Esophagus squamous epithelium (tissue), 4 donors: Measurements from ENCODE around the gene PLA2R1.

Source experiments
- POLR2A ChIP-seq, 4 donors: fragments of 450-650 bp; IDR thresholded peaks; one replicate each; pipeline ENCODE4 v1.6.1; 2017; ENCODE audit warnings: antibody characterized with exemption in 4 of 4, mild to moderate bottlenecking in 4 of 4, moderate library complexity in 3 of 4
- TF ChIP-seq, protein P1 (sequence below), 6 experiments: fragments of 450-650 bp in 4 of 6; fragments of 200-600 bp in 2 of 6; sonication (generic) in 2 of 6; IDR thresholded peaks; one replicate each; pipeline ENCODE4 v1.5.1; 2016 to 2019; ENCODE audit warnings: antibody characterized with exemption in 6 of 6, mild to moderate bottlenecking in 4 of 6, moderate library complexity in 4 of 6

DNA sequence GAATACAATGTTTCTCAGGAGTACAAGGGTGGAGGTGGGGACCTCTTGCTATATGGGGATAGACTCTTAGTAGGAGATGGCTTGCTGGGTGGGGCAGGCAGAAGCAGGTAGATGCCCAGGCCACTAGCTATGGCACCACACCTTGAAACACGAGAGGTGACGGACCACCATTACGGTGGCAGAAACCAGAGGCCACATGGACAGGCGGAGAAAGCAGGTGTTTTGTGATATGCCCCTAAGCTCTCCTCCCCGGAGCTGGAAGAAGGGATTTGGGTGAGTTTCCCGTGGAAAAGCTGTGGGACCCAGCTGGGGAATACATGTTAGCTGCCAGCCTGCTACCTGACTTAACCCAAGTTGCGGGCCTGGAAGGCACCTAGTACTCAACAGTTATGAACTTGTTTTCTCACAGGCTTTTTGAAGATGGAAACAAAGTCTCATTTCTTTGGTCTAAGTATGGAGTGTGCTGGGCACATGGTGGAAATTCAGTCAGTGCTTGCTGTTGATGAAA, 16.7 kb downstream of the PLA2R1 start:
- TF ChIP-seq, protein P1, sequence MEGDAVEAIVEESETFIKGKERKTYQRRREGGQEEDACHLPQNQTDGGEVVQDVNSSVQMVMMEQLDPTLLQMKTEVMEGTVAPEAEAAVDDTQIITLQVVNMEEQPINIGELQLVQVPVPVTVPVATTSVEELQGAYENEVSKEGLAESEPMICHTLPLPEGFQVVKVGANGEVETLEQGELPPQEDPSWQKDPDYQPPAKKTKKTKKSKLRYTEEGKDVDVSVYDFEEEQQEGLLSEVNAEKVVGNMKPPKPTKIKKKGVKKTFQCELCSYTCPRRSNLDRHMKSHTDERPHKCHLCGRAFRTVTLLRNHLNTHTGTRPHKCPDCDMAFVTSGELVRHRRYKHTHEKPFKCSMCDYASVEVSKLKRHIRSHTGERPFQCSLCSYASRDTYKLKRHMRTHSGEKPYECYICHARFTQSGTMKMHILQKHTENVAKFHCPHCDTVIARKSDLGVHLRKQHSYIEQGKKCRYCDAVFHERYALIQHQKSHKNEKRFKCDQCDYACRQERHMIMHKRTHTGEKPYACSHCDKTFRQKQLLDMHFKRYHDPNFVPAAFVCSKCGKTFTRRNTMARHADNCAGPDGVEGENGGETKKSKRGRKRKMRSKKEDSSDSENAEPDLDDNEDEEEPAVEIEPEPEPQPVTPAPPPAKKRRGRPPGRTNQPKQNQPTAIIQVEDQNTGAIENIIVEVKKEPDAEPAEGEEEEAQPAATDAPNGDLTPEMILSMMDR (IDR thresholded peaks at IDR 0.05): no peak
- TF ChIP-seq POLR2A (IDR thresholded peaks at IDR 0.05): no peak
